HG03175 (cell line): ENCODE data around the gene TMUB1.

ENCODE experiments used
- ATAC-seq: cut with Tn5 transposase; IDR thresholded peaks from one replicate; pipeline ENCODE4 v1.9.1; 2021; ENCODE audit warnings: mild to moderate bottlenecking, moderate library complexity; ENCODE audit not compliant: unreplicated experiment

Gene TMUB1

GRCh38 chr7:151035026-151035717, 48.1 kb downstream of the TMUB1 start:
- no peak for ATAC-seq

- no peak for ATAC-seq
Measured at GRCh38 chr7:151034312-151035025, 48.8 kb downstream of the TMUB1 start.

- ATAC-seq, result no peak
Measured at GRCh38 chr7:151033864-151034249, 49.4 kb downstream of the TMUB1 start.

- ATAC-seq, result no peak
Measured at GRCh38 chr7:151032936-151033863, 50.1 kb downstream of the TMUB1 start.
